GM19099 (cell line): ENCODE data around the gene EPB41L4A.

Source experiments
- POLR2A ChIP-seq: IDR thresholded peaks from 3 replicates; pipeline ENCODE4 v1.6.1; 2011; ENCODE audit warnings: low read depth; ENCODE audit not compliant: insufficient read length; ENCODE audit errors: extremely low read depth

Gene EPB41L4A

DNA sequence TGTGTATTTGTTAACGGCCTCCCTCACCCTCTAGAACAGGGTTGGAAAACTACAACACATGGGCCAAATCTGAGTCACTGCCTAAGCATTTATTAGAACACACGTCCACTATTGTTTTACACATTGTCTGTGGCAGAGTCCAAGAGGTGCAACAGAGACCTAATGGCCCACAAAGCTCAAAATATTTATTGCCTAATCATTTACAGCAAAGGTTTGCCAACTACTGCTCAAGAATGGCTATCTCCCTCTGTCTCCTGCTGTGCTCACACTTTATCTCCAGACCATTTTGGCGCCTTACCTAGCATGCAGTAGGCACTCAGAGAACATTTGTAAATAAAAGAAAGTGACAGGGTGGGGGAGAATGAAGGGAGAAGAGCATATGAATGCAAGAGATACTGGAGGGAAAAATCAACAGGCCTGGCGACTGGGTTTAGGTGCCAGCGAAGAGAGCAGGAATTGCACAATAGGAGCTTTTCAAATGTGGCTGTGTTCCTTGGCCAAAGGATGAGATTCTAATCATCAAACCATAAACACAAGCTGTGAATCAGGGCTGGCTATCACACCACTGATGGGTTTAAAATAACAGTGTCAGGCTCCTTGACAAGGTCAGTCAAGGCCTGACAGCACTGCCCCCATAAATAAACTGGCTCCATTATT is 80.3 kb downstream of the EPB41L4A start:
- no peak for TF ChIP-seq POLR2A

DNA sequence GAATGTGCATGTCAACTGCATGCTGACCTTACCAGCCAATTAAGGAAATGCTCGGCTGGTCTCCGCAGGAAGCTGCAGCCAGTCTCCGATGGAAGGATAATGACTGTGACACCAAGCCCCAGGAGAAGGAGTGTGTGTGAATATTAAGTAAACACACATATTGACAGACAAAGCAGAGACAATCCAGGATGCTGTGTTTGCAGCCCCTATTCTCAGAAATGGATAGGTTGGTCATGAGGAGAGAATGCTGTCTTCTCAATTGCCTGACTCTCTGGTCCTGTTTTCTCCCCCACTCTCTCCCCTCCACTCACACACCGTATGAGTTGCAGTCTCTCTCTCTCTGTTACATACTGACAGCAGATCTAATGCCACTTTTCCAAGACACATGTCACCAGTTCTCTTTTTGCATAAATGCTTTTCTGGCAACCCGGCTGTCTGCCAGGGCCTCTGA is 85.7 kb downstream of the EPB41L4A start:
- no peak for TF ChIP-seq POLR2A

DNA sequence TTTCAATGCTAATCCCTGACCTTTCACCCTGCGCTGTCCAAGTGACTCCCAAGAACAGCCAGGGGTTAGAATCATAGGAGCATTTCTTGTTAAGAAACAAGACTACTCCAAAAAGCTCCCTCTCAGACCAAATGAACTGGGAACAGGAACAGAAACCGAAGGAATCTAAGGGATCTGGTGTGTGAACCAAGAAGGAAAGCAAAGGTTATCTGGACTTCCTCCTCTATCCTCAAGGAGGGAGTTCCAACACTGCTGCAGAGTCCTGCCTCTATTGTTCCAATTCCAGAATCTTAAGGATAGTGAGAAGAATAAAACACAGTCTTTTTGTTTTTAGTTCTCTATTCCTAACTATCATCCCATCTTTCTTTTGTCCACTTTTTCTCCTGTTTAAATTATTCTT is 87.2 kb downstream of the EPB41L4A start:
- no peak for TF ChIP-seq POLR2A

DNA sequence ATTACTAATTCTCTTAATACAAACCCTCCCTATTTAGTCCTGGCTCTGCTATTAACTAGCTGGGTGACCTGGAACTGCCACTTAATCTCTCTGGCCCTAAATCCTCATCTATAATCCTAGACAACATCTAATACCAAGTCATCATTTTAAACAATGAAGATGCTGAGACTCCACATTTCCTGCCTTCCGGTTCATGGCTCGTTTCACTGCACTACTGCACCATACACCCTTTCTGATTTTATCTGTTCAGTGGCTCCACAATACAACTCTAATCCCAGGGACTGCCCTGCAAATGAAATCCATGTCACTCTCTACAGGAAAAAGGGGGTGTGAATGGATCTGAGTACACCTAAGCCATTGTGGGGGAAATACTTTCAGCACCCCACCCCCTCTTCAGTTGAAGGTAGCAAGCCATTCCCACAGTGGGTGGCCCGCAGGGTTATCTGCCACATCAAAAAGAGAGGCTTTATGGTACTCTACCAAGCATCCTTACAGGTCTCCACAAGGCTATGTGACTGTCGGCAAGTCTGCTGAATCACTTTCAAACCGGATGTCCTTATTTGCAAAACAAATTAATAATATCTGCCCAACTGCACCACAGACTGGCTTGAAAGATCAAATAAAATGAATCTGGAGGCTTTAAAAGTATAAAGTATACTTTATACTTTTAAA is 89.5 kb downstream of the EPB41L4A start:
- no peak for TF ChIP-seq POLR2A

DNA sequence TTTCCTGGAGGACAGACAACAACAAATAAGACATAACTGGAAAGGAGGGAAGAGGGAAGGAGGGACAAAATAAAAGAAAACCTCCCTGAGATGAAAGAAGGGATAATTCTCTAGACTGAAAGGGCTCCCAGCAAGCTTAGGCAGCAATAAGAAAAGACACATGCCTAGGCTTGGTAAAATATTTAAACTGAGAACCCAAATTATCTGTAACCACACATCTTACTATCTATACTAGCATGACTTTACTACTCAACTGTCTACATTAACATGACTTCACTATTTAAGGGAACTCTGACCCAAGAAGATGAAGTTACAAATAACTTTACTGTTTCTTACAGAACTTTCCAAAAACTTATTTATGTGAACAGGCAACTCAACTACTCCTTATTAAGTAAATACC is 95.9 kb downstream of the EPB41L4A start:
- no peak for TF ChIP-seq POLR2A

DNA sequence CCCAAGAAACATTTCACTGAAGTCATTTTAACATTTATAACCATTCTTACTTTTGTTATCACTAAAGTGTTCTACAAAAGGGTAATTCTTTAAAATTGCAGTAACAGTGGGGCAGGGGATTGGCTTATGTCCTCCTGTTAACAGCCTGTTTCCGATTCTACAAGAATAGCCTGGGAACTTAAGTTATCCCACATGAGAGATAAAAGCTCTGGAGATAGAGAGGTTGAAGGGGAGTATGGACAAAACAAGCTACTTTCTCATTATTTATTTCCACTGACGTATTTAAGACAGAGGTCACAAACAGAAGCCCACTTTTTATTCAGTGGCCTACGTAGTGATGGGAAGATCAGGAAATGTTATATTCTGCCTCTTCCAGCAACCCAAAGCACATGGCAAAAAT is 98.7 kb downstream of the EPB41L4A start:
- TF ChIP-seq POLR2A: no peak

DNA sequence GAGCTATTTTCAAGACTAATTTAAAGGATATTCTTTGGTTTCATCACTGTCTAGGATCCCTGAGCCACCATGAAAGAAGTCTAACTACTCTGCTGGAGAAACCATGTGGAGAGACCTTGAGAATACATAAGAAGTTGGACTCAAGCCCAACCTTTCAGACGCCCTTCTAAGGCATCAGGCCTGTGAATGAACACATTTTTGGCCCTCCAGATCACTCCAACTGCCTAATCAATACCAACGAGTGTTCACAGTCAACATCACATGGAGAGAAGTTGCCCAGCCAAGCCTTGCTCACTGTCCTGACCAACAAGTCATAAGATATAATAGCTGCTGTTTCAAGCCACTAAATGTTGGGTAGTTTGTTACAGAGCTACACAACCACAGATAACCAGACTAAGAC is 100.7 kb downstream of the EPB41L4A start:
- TF ChIP-seq POLR2A: no peak

DNA sequence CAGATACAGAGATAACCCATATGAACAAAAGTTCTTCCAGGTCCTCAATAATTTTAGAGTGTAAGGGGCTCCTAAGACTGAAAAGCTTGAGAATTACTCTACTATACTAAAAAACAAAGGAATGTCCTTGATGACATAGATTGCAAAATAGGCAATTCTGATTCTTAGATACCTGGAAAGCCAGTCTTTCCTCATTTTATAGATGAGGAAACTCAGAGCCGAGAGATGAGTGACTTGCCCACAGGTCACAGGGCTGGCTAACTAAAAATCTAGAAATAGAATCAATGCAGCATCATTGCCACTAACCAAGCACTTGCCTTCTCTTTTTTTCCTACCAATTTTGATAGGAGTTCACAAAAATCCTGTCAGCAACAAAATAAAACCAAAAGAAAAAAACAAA is 101.2 kb downstream of the EPB41L4A start:
- TF ChIP-seq POLR2A: no peak

DNA sequence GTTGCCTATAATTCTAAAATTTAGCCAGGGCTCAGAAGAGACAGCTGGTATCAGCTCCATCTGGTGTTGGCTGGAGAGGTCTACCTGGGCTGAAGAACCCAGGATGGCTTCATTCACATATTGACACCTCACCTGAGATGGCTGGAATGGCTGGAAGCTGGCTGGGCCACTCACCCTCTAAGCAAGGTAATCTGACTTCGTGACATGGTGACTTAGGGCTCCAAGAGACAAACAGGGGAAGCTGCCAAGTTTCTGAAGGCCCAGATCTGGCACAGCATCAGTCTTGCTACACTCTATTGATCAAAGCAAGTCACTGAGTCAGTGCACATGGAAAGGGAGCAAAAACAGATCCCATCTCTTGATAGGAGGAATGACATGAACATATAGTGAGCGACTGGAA is 102.3 kb downstream of the EPB41L4A start:
- TF ChIP-seq POLR2A: no peak

DNA sequence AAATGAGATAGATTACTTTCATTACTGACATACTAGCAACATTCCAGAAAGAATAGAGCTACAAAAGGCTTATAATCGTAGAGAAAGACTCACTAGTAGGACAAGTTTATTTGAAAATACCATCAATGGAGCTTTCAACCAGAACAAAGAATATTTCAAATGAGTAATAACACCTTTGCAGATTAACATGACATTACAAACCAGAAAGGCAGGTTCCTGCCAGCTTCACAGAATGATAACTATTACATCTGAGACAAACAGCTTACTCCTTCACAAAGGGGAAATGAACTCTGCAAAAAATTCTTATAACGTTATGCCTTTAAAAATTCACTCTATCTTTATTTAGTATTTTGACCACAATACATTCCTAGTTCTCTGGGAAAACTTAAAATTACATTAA is 103.1 kb downstream of the EPB41L4A start:
- TF ChIP-seq POLR2A: no peak

DNA sequence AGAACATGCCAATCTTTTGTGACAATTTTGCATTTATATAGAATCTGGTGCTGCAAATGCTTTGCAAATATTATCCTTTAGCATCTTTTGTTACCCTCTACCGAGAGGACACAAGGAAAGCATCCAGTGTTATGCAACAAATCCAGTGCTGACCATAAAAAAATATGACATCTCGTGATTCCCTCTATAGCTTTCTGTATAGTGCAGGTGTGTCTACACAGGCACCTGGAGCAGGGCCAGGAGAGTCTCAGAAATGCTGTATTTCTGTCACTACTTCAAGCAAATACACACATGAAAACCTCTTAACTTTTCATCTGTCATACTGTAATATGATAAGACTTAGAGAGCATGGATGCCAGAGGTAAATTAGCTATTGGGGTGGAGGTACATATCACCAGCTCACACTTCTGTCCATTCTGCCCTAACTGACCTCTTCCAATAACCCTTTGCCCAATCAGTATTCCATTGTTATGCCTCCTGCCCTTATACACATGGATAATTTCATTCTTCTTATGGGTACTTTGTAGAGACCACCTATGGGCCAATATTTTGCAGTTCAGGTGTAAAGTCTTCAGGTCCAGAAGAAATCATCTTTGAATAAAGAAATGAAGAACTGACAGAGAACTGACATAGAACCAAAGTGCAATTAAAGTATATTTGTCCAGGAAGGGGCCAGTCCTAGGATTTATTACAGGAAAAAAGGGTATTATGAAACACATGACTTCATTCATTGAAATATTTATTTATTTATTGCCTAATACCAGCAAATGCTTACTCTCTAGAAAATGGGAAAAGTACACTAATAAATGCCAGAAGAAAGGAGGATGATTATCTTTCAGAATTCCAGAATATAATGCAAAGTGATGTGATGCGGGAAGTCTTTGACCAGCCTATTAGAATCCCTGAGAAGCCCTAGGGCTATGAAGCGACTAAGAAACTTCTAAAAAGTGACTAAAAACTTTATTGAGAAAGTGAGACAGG is 106.5 kb downstream of the EPB41L4A start:
- no peak for TF ChIP-seq POLR2A

DNA sequence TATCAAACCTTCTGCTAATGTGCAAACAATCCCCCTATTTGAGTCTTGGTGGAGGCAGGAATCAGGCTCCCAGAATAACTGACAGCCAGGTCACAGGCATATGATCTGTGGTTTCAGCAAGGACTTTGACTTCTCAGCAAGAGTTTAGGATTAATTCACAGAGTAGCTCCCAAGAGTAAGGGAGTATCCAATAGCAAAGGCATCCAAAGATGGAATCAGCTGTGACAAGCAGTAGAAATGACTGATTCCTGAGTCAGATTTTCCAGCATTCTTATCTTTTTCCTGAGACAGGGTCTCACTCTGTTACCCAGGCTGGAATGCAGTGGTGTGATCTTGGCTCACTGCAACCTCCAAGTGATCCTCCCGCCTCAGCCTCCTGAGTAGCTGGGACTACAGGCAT is 108.3 kb downstream of the EPB41L4A start:
- TF ChIP-seq POLR2A: no peak

DNA sequence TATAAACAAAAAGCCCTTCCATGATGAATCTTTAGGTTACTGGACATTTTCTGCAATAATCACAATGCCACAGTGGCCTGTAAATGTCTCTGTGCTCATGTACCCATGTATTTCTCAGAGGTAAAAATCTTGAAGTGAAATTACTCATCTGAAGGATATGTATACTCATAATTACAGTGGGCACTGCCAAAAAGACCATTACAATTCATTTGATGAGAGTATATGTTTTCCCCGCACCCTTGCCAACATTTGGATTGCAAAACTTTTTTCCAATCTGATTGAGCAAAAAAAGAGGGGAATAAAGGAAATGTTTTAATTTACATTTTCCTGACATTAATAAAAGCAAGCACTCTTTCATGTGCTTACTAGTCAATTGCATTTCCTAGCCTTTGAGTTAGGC is 110.5 kb downstream of the EPB41L4A start:
- TF ChIP-seq POLR2A: no peak

DNA sequence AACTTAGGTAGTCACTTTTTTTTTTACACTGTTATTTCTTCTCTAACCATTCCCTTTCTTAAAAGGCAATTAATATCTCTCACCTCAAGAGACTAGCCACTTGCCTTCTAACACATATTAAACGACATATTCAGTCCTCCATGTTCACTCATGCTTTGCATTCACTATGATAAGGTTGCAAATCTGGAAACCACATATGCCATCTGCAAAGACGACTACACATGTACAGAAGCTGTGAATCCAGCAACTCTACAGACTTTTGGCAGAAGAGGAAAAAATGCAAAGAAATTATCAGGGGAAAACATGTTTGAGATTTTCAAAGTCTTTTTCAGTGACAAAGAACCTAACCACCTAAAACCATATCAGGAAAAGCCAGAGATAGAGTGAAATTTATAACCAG is 112.1 kb downstream of the EPB41L4A start:
- TF ChIP-seq POLR2A: no peak

DNA sequence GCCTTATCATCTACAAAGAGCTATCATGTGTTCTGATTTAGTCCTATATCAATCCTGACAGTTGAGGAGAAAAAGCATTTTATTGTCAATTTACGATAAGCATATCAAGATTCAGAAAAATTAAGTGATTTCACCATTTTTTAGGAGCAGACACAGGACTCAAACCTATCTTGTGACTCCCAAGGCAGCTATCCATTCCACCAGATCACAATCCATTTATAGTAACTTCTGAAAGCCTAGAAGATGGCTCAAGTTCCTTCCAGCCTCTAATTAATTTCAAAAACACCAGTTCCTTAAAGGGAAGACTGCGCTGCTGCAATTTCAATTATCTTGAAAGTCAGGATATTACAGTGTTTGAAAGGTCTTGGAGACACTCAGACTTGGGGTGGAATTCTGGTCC is 114.3 kb downstream of the EPB41L4A start:
- no peak for TF ChIP-seq POLR2A
